ENCODE data around the gene WDR27.

The WDR27 gene

DNA sequence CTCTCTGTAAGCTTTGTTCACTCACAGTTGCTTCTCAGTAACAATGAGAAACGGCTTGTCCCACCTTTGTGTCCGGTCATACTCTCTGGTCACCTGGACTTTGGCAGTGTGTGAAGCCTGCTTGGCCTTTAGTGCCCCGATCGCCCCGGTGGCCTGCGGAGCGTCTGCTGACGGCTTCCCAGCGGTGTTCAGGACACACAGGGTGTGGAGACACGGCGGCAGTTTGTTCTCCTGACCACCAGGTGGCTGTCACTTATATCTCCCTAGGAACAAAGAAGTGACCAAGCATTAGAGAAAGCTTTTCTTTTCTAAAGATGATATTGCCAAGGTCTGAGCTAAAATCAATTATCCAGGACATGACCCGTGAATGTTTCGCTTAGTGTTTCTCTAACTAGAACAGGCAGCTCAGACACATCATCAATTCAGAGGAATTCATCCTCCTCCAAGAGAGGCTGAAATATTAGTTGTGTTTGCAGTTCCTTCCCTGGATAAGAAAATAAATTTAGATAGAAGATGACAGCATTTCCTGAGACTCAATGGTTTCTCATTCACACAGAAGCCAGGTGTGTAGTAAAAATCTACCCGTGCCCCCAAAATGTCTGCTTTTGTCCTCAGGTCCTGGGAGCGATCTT is 280.8 kb downstream of the WDR27 start:
- peak; percentile 39 for DNase-seq (ENCODE audit: low read depth)
- TF ChIP-seq, protein P1, sequence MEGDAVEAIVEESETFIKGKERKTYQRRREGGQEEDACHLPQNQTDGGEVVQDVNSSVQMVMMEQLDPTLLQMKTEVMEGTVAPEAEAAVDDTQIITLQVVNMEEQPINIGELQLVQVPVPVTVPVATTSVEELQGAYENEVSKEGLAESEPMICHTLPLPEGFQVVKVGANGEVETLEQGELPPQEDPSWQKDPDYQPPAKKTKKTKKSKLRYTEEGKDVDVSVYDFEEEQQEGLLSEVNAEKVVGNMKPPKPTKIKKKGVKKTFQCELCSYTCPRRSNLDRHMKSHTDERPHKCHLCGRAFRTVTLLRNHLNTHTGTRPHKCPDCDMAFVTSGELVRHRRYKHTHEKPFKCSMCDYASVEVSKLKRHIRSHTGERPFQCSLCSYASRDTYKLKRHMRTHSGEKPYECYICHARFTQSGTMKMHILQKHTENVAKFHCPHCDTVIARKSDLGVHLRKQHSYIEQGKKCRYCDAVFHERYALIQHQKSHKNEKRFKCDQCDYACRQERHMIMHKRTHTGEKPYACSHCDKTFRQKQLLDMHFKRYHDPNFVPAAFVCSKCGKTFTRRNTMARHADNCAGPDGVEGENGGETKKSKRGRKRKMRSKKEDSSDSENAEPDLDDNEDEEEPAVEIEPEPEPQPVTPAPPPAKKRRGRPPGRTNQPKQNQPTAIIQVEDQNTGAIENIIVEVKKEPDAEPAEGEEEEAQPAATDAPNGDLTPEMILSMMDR (IDR thresholded peaks at IDR 0.05; ENCODE audit: low read depth, low read length), result peak; percentile 24
- TF ChIP-seq, protein P2, sequence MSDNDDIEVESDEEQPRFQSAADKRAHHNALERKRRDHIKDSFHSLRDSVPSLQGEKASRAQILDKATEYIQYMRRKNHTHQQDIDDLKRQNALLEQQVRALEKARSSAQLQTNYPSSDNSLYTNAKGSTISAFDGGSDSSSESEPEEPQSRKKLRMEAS (IDR thresholded peaks at IDR 0.05; ENCODE audit: low read depth, low read length), result no peak
- no peak overlapping the region for H3K4me3 ChIP-seq (ENCODE audit: low read depth, low read length)

DNA sequence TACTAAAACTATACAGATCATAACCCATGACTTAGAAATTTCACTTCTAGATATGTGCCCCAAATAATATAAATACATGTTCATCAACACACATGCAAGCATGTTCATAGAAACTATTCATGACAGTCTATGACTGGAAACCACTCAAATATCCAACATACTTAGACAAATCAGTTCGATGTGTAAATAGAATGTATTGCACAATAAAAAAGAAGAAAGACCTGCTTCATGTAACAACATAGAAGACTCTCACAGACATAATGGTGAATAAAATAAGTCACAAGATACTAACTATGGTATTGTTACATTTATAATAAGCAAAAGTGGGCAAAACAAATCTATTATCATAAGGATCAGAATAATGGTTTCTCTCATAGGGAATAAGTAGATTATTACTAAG is 284.7 kb downstream of the WDR27 start:
- TF ChIP-seq, protein P2 (IDR thresholded peaks at IDR 0.05; ENCODE audit: low read depth, low read length), result no peak
- TF ChIP-seq MYC (IDR thresholded peaks at IDR 0.05; ENCODE audit: low read depth, low read length) (no peak), POLR2A (IDR thresholded peaks at IDR 0.05; ENCODE audit: extremely low read depth, insufficient read length) (no peak)
- TF ChIP-seq, protein P1 (IDR thresholded peaks at IDR 0.05; ENCODE audit: low read depth, low read length), result no peak
- no peak overlapping the region for H3K4me3 ChIP-seq (ENCODE audit: low read depth, low read length)
- no peak for DNase-seq (ENCODE audit: low read depth)

DNA sequence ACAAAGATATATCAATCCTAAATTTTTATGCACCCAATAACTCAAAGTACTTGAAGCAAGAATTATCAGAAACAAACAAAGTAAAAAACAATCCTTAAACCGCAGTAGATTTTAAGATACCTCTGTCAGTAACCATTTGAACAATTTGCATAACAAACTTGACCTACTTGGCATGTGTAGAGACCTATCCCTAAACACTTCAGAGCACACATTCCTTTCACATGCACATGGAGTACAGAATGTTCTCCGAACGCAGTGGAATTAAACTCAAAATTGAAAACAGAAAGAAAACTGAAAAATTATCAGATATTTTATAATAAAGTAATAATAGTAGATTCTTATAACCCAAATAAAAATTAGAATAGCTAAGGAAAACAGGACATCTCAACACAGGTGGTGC is 285.6 kb downstream of the WDR27 start:
- DNase-seq (ENCODE audit: low read depth), result no peak
- TF ChIP-seq POLR2A (IDR thresholded peaks at IDR 0.05; ENCODE audit: extremely low read depth, insufficient read length) (no peak), MYC (IDR thresholded peaks at IDR 0.05; ENCODE audit: low read depth, low read length) (no peak)
- TF ChIP-seq, protein P1 (IDR thresholded peaks at IDR 0.05; ENCODE audit: low read depth, low read length), result no peak
- TF ChIP-seq, protein P2 (IDR thresholded peaks at IDR 0.05; ENCODE audit: low read depth, low read length), result no peak
- H3K4me3 ChIP-seq (ENCODE audit: low read depth, low read length), result no peak overlapping the region

DNA sequence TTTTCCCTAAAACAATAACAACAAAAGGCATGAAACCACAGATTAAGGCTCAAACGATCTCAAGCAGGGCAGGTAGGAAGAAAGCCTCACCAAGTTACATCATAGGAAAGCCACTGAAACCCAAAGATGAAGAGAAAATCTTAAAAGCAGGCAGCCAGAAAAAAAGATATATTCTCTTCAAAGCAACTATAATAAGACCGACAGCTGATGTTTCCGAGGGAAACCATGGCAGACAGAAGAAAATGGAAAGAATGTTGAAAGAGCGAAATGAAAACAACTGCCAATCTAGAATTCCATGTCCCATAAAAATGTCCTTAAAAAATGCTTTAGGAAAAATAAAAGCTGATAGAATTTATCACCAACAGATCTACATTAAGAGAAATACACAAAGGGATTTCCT is 286.6 kb downstream of the WDR27 start:
- no peak overlapping the region for H3K4me3 ChIP-seq (ENCODE audit: low read depth, low read length)
- no peak for DNase-seq (ENCODE audit: low read depth)
- TF ChIP-seq, protein P1 (IDR thresholded peaks at IDR 0.05; ENCODE audit: low read depth, low read length), result no peak
- TF ChIP-seq POLR2A (IDR thresholded peaks at IDR 0.05; ENCODE audit: extremely low read depth, insufficient read length) (no peak), MYC (IDR thresholded peaks at IDR 0.05; ENCODE audit: low read depth, low read length) (no peak)
- TF ChIP-seq, protein P2 (IDR thresholded peaks at IDR 0.05; ENCODE audit: low read depth, low read length), result no peak

DNA sequence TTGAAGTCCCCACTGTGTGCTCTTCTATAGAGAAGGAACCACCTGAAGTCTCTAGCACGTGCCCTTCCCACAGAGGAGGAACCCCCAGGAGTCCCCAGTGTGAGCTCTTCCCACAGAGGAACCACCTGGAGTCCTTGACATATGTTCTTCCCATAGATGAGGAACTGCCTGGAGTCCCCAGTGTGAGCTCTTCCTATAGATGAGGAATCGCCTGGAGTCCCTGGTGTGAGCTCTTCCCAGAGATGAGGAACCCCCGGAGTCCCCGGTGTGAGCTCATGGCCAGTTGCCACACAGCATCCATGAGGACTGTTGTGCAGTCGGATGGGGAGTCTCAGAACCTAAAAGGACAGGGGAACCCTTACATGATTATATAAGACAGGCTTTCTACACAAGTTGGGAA is 290.1 kb downstream of the WDR27 start:
- TF ChIP-seq, protein P2 (IDR thresholded peaks at IDR 0.05; ENCODE audit: low read depth, low read length), result no peak
- TF ChIP-seq POLR2A (IDR thresholded peaks at IDR 0.05; ENCODE audit: extremely low read depth, insufficient read length), result no peak
- TF ChIP-seq MYC (IDR thresholded peaks at IDR 0.05; ENCODE audit: low read depth, low read length), result no peak
- TF ChIP-seq, protein P1 (IDR thresholded peaks at IDR 0.05; ENCODE audit: low read depth, low read length), result no peak
- no peak overlapping the region for H3K4me3 ChIP-seq (ENCODE audit: low read depth, low read length)

More for the DNA sequence above, 290.1 kb downstream of the WDR27 start:
- no peak for DNase-seq (ENCODE audit: low read depth)
